ENCODE measurements around the gene FOXN4. TPM values are rescaled to one million over a fixed set of nuclear protein-coding genes. Genes with fewer than 3 reads are reported as not detected.
"Not testable (repeated sequence)": the region's sequence is repeated elsewhere in the genome, so short reads cannot be mapped to it uniquely, and the experiment has no call there.

Gene FOXN4
- polyA plus RNA-seq, 1 donor: 0.10 TPM

- Histone ChIP-seq H3K4me1 (ENCODE audit: control insufficient read depth, insufficient read depth, low read length) (no peaks in the 10 kb centered on the region), H3K27ac (ENCODE audit: low read length) (no peak overlapping the region), H3K27me3 (ENCODE audit: control insufficient read depth, insufficient read depth, low read length) (peaks cover 3% of the 10 kb centered on the region), H3K36me3 (ENCODE audit: control insufficient read depth, insufficient read depth, low read length) (no peaks in the 10 kb centered on the region), H3K4me3 (ENCODE audit: low read length) (no peak overlapping the region), H3K9me3 (ENCODE audit: control insufficient read depth, low read depth, low read length) (no peaks in the 10 kb centered on the region)
- no CpG with 5 or more reads among the region's 2 CpGs for WGBS (ENCODE audit: insufficient coverage, low lambda C conversion rate)
- no peak for DNase-seq
These were observed 25.8 kb upstream of the FOXN4 start for GRCh38 chr12:109334887-109335286.

GRCh38 chr12:109331301-109331952, 22.3 kb upstream of the FOXN4 start:
- H3K4me1 ChIP-seq (ENCODE audit: control insufficient read depth, insufficient read depth, low read length): no peaks in the 10 kb centered on the region
- no peaks in the 10 kb centered on the region for H3K36me3 ChIP-seq (ENCODE audit: control insufficient read depth, insufficient read depth, low read length)
- H3K27me3 ChIP-seq (ENCODE audit: control insufficient read depth, insufficient read depth, low read length): peaks cover 10% of the 10 kb centered on the region
- no CpG with 5 or more reads among the region's 7 CpGs for WGBS (ENCODE audit: insufficient coverage, low lambda C conversion rate)
- DNase-seq: no peak
- no peak overlapping the region for H3K27ac ChIP-seq (ENCODE audit: low read length)
- H3K9me3 ChIP-seq (ENCODE audit: control insufficient read depth, low read depth, low read length): no peaks in the 10 kb centered on the region
- H3K4me3 ChIP-seq (ENCODE audit: low read length): no peak overlapping the region

DNA sequence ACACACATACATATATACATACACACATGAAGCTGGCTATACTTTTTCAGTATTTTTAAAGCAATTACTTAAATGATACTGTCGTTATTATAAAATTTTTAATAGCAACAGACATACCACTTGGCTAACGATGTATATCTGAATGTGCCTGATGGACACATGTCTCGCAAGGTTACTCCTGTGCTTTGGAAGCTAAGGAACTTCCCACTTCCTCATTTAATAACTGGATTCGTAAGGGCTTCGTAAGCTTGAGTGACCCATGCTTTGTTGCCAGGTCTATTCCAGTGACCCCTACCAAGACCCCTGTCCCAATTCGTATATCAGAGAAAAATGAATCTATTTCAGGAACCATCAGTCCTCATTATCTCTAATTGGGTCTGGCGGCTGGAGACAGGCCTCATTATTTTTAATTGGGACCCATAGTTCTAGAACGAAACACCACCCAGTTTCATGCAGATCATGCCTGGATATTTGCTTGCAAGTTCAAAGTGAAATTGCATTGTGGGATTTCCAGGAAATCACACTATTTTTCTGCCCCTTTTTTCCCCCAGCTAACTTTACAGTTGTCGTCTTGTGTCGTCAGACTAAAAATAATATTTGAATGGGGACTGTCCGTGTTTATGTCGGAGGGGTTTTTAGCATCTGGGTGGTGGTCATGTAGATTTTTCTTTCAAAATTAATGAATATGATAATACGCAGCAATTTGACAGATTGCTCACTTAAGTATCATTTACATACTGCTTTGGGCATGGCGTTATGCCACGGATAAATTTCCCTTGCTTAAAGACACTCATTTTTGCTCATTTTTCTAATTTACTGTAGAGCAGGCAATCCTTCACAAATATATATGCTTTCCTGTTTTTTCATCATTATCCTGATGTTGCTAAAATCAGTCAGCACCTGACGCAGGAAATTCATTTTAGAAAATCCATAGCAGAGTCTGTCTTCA, 21.5 kb upstream of the FOXN4 start:
- Histone ChIP-seq H3K36me3 (ENCODE audit: control insufficient read depth, insufficient read depth, low read length) (no peaks in the 10 kb centered on the region), H3K27ac (ENCODE audit: low read length) (no peak overlapping the region), H3K4me3 (ENCODE audit: low read length) (no peak overlapping the region), H3K9me3 (ENCODE audit: control insufficient read depth, low read depth, low read length) (no peaks in the 10 kb centered on the region), H3K27me3 (ENCODE audit: control insufficient read depth, insufficient read depth, low read length) (peaks cover 10% of the 10 kb centered on the region), H3K4me1 (ENCODE audit: control insufficient read depth, insufficient read depth, low read length) (no peaks in the 10 kb centered on the region)
- 84% methylated on average over 7 of the region's 16 CpGs for WGBS (ENCODE audit: insufficient coverage, low lambda C conversion rate)
- no peak for DNase-seq

DNA sequence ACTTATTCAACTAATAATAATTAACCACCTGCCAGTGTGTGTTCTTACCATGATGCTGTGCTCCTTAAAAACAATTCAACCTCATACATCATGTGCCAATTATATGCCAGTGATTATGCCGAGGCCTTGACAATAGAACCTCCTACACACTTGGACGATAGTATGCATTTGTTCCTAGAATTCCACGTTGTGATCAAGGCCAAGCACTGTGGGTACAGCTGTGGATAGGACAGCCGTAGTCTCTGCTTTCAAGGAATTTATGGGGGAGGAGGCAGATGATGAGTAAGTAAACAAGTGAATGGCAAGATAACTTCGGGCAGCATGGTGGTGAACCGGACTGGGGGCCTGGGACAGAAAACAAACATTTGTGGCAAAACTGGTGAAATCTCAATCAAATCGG, 20.6 kb upstream of the FOXN4 start:
- no peaks in the 10 kb centered on the region for H3K36me3 ChIP-seq (ENCODE audit: control insufficient read depth, insufficient read depth, low read length)
- peaks cover 10% of the 10 kb centered on the region for H3K27me3 ChIP-seq (ENCODE audit: control insufficient read depth, insufficient read depth, low read length)
- no peaks in the 10 kb centered on the region for H3K4me1 ChIP-seq (ENCODE audit: control insufficient read depth, insufficient read depth, low read length)
- DNase-seq: no peak
- no peaks in the 10 kb centered on the region for H3K9me3 ChIP-seq (ENCODE audit: control insufficient read depth, low read depth, low read length)
- no peak overlapping the region for H3K27ac ChIP-seq (ENCODE audit: low read length)
- no peak overlapping the region for H3K4me3 ChIP-seq (ENCODE audit: low read length)
- WGBS (ENCODE audit: insufficient coverage, low lambda C conversion rate): no CpG with 5 or more reads among the region's 7 CpGs

- Histone ChIP-seq H3K36me3 (ENCODE audit: control insufficient read depth, insufficient read depth, low read length) (no peaks in the 10 kb centered on the region), H3K4me3 (ENCODE audit: low read length) (no peak overlapping the region), H3K9me3 (ENCODE audit: control insufficient read depth, low read depth, low read length) (no peaks in the 10 kb centered on the region), H3K4me1 (ENCODE audit: control insufficient read depth, insufficient read depth, low read length) (no peaks in the 10 kb centered on the region), H3K27ac (ENCODE audit: low read length) (no peak overlapping the region), H3K27me3 (ENCODE audit: control insufficient read depth, insufficient read depth, low read length) (peaks cover 10% of the 10 kb centered on the region)
- WGBS (ENCODE audit: insufficient coverage, low lambda C conversion rate): no CpG with 5 or more reads among the region's 3 CpGs
- no peak for DNase-seq
These were observed 19.9 kb upstream of the FOXN4 start for GRCh38 chr12:109329003-109329402.

- not testable (repeated sequence) for H3K27me3 ChIP-seq (ENCODE audit: control insufficient read depth, insufficient read depth, low read length); H3K4me3 ChIP-seq (ENCODE audit: low read length); DNase-seq; H3K27ac ChIP-seq (ENCODE audit: low read length); H3K36me3 ChIP-seq (ENCODE audit: control insufficient read depth, insufficient read depth, low read length); H3K9me3 ChIP-seq (ENCODE audit: control insufficient read depth, low read depth, low read length); H3K4me1 ChIP-seq (ENCODE audit: control insufficient read depth, insufficient read depth, low read length)
- WGBS (ENCODE audit: insufficient coverage, low lambda C conversion rate): no CpG with 5 or more reads among the region's 8 CpGs
These were observed 12.2 kb upstream of the FOXN4 start for GRCh38 chr12:109321294-109321693.

- Histone ChIP-seq H3K9me3 (ENCODE audit: control insufficient read depth, low read depth, low read length) (peaks cover 4% of the 10 kb centered on the region), H3K36me3 (ENCODE audit: control insufficient read depth, insufficient read depth, low read length) (no peaks in the 10 kb centered on the region), H3K4me3 (ENCODE audit: low read length) (peak overlapping the region; percentile 28), H3K27me3 (ENCODE audit: control insufficient read depth, insufficient read depth, low read length) (peaks cover 82% of the 10 kb centered on the region), H3K27ac (ENCODE audit: low read length) (no peak overlapping the region), H3K4me1 (ENCODE audit: control insufficient read depth, insufficient read depth, low read length) (peaks cover 5% of the 10 kb centered on the region)
- WGBS (ENCODE audit: insufficient coverage, low lambda C conversion rate): no CpG with 5 or more reads among the region's 33 CpGs
- peak in 1 of 2 donors; percentile 12 for DNase-seq
These were observed 1.4 kb upstream of the FOXN4 start for GRCh38 chr12:109310247-109311125.

DNA sequence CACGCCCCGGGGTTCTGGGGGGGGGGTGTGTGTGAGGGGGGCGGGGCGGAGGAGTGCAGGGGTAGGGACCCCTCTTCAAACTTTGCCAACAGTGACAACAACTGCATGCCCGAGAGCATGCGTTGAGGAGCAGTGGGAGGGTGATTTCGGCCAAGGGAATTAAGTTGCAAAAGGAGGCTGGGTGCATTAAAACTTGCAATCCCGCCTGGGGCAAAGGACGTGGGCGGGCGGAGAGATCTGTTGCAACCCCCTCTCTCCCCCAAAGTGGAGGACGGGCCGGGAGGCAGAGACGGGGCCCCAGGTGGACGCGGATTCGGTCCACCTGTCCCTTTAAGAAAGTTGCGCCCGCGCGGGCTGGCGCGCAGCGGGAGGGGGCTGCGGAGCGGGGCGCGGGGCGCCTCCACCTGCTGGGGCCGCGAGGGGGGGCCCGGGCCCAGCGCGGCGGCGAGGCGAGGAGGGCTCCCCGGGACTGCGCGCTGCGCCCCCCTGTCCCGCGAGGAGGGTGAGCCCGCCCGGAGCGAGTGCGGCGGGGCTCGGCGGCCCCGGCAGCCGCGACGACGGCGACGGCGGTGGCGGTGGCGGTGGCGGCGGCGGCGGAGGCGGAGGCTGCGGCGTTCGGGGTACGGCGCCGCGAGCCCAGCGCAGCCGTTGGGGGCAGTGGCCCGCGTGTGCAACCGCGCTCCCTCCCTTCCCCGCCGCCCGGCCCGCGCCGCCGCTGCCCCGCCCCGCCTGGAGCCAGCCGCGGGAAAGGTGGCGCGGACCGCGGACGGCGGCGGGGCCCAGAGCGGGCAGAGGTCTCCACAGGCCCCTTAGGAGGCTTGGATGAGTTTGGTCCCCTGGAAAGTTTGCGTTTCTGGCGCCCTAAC, 530 bp upstream of the FOXN4 start:
- Histone ChIP-seq H3K4me1 (ENCODE audit: control insufficient read depth, insufficient read depth, low read length) (peaks cover 5% of the 10 kb centered on the region), H3K4me3 (ENCODE audit: low read length) (peak overlapping the region; percentile 28), H3K9me3 (ENCODE audit: control insufficient read depth, low read depth, low read length) (peaks cover 4% of the 10 kb centered on the region), H3K27ac (ENCODE audit: low read length) (no peak overlapping the region), H3K27me3 (ENCODE audit: control insufficient read depth, insufficient read depth, low read length) (peaks cover 85% of the 10 kb centered on the region), H3K36me3 (ENCODE audit: control insufficient read depth, insufficient read depth, low read length) (no peaks in the 10 kb centered on the region)
- WGBS (ENCODE audit: insufficient coverage, low lambda C conversion rate): no CpG with 5 or more reads among the region's 99 CpGs
- peak in 1 of 2 donors; percentile 16 for DNase-seq

DNA sequence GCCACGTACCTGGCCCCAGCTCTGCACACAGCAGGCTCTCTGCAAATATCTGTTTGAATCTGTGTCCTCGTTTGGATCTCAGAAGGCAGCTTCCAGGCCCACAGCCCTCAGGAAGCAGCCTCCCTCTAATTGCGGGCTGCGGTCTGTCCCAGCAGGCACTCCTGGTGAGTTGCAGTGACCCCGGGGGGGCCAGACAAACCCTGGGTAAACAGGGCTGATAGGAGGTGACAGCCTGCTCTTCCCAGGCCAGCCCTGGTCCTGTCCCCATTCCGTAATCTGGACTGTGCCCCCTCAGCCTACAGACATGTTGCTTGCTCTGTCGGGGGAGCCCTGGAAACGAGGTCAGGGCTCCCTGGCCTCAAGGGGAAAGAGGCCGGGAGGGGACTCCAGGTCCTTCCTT, 2.0 kb downstream of the FOXN4 start:
- no peak for DNase-seq
- Histone ChIP-seq H3K27ac (ENCODE audit: low read length) (no peak overlapping the region), H3K36me3 (ENCODE audit: control insufficient read depth, insufficient read depth, low read length) (no peaks in the 10 kb centered on the region), H3K9me3 (ENCODE audit: control insufficient read depth, low read depth, low read length) (peaks cover 4% of the 10 kb centered on the region), H3K4me3 (ENCODE audit: low read length) (no peak overlapping the region), H3K27me3 (ENCODE audit: control insufficient read depth, insufficient read depth, low read length) (peaks cover 80% of the 10 kb centered on the region), H3K4me1 (ENCODE audit: control insufficient read depth, insufficient read depth, low read length) (peaks cover 5% of the 10 kb centered on the region)
- WGBS (ENCODE audit: insufficient coverage, low lambda C conversion rate): no CpG with 5 or more reads among the region's 9 CpGs
